ENCODE measurements around the gene AUTS2.

AUTS2 gene

DNA sequence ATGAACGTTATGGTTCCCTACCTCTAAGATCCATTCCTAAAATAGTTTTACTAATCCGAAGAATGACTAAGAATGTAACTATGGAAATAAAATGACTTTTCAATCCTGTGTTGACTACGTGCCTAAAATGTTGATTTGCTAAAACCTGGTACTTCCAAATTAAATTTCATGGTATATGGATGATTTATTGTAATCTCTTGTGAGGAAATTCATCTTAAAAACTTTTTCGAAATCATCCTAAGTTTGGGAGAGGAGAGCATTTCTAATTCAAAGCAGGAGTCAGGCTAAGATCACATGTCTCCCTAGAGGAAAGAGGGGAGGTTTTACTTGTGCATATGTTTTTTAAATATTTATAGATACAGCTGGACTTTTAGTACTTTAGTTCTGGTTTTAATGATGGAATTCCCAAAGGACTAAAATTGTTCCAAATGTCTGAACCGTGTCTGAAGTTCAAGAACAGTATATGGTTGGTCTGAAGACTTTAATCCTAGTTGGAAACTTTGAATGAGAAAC, 483.9 kb downstream of the AUTS2 start:
- TF ChIP-seq, protein P1, sequence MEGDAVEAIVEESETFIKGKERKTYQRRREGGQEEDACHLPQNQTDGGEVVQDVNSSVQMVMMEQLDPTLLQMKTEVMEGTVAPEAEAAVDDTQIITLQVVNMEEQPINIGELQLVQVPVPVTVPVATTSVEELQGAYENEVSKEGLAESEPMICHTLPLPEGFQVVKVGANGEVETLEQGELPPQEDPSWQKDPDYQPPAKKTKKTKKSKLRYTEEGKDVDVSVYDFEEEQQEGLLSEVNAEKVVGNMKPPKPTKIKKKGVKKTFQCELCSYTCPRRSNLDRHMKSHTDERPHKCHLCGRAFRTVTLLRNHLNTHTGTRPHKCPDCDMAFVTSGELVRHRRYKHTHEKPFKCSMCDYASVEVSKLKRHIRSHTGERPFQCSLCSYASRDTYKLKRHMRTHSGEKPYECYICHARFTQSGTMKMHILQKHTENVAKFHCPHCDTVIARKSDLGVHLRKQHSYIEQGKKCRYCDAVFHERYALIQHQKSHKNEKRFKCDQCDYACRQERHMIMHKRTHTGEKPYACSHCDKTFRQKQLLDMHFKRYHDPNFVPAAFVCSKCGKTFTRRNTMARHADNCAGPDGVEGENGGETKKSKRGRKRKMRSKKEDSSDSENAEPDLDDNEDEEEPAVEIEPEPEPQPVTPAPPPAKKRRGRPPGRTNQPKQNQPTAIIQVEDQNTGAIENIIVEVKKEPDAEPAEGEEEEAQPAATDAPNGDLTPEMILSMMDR (IDR thresholded peaks at IDR 0.05; ENCODE audit: low read depth, low read length, missing control alignments): no peak
- no peak for DNase-seq (ENCODE audit: low read depth)
- no peak overlapping the region for H3K4me3 ChIP-seq (ENCODE audit: low read depth, low read length)

DNA sequence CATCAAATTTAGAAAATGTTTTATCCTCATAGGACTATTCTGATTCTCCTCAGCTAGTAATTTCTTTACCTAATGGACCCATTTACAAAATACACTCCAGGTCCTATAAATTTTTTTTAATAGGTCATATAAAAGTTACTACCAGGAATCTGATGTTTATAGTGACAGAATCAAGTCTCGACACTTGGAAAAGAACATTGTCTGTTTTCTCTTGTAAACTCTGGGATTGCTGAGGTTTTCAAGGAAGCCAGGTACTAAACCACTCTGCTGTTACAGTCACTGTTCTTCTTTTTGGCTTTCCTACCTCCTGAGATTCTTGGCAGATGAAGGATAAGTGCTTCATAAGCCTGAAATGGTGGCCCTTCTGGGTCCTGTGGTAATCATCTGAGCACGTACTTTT, 493.1 kb downstream of the AUTS2 start:
- no peak overlapping the region for H3K4me3 ChIP-seq (ENCODE audit: low read depth, low read length)
- TF ChIP-seq, protein P1 (IDR thresholded peaks at IDR 0.05; ENCODE audit: low read depth, low read length, missing control alignments): no peak
- no peak for DNase-seq (ENCODE audit: low read depth)

DNA sequence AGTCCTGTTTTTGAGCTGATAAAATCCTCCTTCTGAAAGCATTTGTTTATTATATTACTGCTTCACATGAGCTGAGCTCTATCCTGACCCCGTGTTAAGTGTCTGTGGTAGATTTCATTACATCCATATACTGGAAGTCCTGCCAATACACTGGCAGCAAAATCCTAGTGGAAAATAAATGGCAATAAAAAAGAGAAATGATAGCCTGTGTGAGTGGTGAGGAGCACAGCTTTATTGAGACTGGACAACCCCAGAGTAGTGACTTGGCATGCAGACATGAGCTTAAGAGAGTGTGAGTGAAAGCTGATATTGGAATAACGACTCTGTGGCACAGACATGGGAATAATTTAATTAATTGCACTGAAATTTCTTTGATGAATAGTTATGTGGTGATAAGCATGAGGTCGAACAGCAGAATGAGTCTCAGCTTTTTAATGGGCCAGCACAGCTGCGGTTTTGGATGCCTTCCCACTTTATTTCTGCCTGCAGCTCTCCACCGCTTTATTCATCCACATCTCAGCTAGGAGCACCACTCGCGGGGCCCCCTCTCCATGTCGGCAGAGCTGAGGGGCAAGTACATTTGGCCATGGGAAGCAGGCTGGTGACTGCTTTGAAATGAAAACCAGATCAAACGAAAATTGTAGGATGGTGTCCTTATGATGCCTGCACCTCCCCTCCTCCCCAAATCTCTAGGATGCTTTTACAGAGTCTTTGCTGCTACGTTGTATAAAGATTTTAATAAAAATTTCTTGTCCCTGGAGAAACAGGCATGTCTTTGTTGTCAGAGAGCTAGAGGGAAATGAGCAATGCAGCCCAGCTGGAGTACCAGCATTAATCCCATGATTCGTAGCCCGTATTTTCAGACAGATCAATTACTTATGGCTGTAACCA, 494.3 kb downstream of the AUTS2 start:
- no peak overlapping the region for H3K4me3 ChIP-seq (ENCODE audit: low read depth, low read length)
- TF ChIP-seq, protein P1 (IDR thresholded peaks at IDR 0.05; ENCODE audit: low read depth, low read length, missing control alignments): no peak
- no peak for DNase-seq (ENCODE audit: low read depth)

DNA sequence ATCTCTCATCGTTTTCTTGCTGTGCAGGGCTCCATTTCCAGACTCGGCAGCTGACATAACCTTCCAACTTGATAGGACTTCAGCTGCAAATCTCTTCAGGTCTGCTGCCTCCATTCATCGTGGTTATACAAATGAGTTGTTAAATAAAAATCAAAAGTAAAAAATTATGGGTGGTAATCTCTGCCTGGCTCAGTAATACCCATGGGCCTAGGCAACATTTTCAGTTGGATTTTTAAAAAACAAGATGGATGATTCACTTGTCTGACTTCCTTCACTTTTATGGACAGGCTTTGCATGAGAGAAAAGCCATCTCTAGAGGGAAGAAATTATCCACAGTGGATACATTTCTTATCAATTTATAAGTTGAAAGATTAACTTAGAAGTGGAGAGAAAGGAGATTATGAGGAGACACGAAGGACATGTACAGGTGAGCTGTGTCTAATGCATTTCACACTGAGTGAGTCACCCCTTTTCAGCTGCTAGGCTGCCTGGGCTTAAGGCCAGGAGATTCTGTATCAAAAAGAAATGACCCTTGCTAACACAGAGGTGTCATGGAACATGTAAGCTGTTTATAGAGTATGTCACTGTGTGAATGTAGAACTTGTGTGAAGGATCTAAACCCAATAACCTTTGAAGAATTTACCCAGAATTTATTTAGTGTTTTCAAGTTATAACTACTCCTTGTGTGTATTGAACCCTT, 495.1 kb downstream of the AUTS2 start:
- DNase-seq (ENCODE audit: low read depth): no peak
- TF ChIP-seq, protein P1 (IDR thresholded peaks at IDR 0.05; ENCODE audit: low read depth, low read length, missing control alignments): no peak
- H3K4me3 ChIP-seq (ENCODE audit: low read depth, low read length): no peak overlapping the region

DNA sequence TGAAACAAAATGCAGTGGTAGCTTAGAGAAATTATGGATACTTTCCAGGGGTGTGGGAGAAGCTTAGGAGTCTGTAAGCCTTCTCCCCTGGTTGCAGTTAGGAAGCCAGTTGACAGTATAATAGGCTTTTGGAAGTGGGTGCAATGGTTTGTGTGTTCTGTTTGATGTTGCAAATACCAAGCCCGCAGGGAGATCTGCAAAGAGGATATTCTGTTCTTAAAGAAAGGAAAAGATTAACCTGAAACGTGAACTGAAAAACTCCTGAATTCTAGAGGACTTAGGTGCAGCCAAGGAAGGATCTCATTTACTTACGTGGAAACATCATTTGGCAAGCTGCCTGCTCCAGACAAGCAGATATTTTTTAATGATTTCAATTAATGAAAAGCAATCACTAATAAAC, 496.6 kb downstream of the AUTS2 start:
- H3K4me3 ChIP-seq (ENCODE audit: low read depth, low read length): no peak overlapping the region
- TF ChIP-seq, protein P1 (IDR thresholded peaks at IDR 0.05; ENCODE audit: low read depth, low read length, missing control alignments): no peak
- no peak for DNase-seq (ENCODE audit: low read depth)

GRCh38 chr7:70097645-70098044, 499.4 kb downstream of the AUTS2 start:
- TF ChIP-seq, protein P1 (IDR thresholded peaks at IDR 0.05; ENCODE audit: low read depth, low read length, missing control alignments): no peak
- no peak overlapping the region for H3K4me3 ChIP-seq (ENCODE audit: low read depth, low read length)
- no peak for DNase-seq (ENCODE audit: low read depth)

Data from GM12864 (cell line).